ENCODE data around the gene DNM3. TPM values are rescaled to one million over a fixed set of nuclear protein-coding genes. Genes with fewer than 3 reads are reported as not detected.
A peak's percentile ranks its signal among the peaks of the same experiment; 100 is the strongest.

DNM3 gene
- total RNA-seq, 1 donor from 2014 or later: 7.1 TPM

DNA sequence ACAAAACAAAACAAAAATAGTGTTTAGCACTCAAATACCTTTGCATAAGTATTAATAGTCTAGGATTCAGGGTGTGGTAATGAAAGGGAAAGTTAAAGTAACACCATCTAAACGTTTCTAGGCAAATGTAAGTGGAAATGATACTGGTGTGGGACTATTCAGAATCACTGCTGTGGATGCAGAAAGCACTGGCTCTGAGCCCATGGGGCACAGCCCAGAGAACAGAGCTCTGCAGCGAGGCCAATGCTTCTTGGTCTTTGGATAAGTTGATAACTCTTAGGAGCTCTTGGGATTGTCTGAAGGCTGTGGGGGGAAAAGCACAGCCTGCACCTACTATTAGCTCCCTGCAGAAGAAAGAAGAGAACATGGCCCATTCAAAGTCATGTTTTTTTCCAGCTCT lies 21.4 kb upstream of the DNM3 start:
- DNase-seq: no peak

DNA sequence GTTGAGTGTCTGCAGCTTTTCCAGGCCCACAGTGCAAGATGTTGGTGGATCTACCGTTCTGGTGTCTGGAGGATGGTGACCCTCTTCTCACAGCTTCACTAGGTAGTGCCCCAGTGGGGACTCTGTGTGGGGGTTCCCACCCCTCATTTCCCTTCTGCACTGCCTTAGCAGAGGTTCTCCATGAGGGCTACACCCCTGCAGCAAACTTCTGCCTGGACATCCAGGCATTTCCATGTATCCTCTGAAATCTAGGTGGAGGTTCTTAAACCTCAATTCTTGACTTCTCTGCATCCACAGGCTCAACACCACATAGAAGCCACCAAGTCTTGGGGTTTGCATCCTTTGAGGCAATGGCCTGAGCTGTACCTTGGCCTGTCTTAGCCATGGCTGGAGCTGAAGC lies 14.3 kb upstream of the DNM3 start:
- DNase-seq: no peak

DNA sequence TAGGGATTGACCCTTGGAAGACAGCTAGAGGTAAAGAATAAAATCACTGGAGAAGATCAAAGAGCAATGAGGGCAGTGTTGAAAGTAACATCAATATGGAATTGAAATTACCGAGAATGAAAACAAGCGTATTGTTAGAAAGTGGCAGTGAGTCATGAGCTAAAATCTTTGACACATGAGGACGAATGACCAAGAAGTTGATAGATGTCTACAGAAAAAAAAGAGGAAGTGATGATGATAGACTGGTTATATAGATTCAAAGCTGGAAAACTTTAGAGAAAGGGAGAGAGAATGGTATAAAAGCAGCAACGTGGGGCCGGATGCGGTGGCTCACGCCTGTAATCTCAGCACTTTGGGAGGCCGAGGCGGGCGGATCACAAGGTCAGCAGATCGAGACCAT lies 12.5 kb upstream of the DNM3 start:
- DNase-seq: no peak

DNA sequence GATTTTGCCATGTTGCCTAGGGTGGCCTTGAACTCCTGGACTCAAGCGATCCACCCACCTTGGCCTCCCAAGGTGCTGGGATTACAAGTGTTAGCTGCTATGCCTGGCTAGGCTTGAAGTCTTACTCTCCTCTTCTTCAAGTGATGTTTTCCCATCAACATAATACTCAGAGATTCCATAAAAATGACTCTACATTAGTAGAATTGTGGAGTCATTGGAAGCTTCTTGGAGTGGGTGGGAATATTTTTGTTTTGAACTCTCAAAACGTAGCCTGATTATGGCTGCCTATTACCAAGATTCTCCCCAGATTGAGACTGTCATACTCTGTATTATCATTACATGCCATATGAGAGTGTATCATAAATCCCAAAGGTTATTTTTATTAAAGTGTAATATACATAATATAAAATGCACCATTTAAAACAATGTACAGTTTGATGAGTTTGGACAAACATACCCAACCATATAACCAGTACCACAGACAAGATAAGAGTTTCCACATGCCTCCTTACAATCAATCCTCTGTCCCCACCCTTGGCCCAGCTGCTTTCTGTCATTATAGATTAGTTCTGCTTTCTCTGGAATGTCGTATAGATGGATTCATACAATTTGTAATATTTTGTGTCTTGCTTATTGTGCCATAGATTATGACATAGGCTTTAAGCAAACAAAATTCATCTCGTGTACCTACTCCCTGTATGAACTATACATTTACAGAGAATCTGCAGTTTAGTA lies 8.0 kb upstream of the DNM3 start:
- peak; percentile 55 for DNase-seq

DNA sequence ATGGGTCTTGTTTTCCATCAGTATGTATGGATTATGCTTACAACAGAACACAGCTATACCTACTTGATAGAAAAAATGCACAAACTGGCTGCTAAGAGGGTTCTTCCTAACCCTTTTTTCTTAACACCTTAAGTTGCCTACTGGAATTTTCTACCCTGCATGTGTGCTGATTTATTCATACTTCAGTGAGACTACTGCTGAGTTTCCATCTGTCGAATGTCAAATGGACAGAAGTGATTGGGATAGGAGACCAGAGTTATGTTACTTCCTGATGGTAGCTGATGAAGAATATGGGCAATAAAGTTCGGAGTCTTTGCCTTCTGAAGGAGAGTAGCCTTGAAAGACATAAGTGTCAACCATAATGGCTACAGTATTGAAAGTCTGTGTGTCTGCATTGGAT lies 6.5 kb upstream of the DNM3 start:
- DNase-seq: no peak

DNA sequence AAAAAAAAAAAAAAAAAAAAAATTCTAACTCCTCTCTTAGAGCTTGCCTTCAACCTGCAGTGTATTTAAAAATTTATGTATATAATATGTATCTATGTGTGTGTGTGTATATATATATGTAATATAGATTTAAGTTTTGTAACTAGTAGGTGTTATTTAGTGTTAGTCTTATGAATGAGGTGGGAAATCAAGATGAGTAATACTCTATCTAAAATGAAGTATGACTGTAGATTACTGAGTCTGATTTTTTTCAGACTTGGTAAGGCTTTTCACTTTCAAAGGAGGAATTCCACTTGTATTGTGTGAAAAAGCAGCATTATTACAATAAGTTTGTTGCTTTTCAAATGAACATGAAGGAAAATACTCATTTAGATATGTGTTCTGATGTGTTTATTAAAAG lies 5.4 kb upstream of the DNM3 start:
- DNase-seq: no peak

DNA sequence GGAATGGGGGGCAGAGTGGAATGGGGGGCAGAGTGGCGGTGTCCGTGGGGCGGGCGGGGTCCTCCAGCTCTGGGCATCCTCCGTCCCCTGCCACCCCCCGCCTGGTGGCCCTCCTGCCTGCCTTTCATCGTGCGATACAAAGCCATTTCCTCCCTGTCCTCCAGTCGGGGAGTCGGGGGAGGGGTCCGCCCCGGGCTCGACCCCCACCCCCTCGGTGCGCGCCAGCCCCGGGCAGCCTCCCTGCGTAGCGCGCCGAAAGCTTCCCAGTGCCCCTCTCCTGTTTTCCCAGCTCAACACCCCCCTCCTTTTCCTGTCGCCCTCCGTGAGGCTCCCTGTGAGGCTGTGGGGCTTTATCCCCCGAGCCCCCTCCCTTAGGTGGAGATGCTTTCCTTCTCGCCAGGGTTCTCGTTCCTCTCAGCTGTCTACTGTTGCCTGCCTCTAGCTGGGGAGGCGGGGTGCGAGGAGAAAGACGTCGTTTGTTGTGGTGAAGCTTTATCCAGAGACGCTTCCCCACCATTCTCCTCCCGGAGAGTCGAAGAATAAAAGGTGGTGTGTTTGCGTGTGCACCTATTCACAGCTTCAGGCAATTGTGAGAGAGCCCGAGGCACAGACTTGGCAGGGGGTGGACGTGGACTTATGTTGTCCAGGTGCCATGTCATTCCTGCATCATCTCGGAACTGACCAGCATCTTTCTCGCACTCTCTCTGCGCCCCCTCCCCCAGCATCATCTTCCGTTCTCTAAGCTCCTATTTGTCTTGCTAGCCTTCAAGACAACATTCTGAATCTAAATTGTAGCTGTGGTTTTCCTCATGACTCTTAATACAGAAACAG lies 848 bp downstream of the DNM3 start:
- DNase-seq: peak; percentile 49

DNA sequence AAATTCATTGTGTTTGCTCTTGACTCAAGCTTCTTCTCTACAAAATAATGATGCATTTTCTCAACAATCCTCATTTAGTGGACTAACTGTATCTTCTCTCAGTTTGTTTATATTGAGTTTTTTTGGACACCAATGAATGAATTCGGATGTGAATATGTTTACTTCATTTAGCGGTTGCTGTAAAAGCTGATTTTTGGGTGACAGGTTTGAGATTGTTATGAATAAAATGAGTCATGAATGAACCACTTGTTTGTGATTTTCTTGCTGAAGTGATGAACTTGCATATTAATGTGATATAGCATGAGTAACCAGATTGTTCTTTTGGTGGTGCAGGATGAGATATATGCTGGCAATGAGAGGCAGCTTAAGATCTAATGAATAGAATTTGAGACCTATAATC lies 3.1 kb downstream of the DNM3 start:
- DNase-seq: no peak

DNA sequence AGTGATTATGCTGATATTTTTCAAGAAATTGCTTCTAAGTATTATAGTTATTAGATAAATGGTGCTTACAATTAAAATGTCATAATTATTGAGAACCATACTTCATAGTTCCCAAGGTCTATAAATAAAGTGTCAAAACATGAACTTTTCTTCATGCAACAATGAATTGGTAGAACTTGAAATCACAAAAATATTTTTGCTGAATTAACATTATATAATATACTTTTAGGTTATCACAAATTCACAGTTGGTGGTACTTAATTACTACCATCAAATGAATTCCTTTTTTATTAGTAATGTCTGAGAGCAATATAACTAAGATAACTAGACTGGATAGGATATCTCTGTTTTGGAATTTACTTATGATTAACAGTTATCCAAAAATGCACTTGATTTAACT lies 4.7 kb downstream of the DNM3 start:
- DNase-seq: no peak

DNA sequence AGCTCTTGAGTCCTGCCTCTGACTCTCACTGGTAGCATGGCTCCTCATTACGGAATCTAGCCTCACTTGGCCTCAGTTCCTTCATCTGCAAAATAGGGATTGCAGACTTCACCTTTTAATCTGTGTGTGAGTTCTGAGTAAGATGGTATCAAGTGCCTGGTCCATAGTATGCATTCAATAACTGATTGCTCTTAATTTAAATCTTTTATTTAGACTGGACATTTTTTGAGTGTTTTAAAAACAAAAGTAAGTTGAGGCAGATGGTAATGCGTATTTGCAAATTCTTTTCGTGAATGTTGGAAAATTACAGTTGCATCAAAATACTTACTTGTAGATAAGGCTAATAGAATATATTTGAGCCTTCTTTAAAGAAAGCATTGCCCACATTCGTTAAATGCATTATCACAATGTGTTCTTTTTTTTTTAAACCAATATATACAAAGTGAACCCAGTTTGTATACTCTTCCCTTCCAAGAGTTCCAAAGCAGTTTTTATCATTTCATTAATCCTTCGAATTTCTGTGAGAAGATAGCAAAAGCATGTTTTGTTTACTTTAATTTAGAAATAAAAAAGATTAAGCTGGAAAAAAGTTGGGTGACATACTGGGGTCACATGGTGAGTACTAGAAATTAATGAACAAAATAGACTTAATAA lies 8.1 kb downstream of the DNM3 start:
- no peak for DNase-seq

DNA sequence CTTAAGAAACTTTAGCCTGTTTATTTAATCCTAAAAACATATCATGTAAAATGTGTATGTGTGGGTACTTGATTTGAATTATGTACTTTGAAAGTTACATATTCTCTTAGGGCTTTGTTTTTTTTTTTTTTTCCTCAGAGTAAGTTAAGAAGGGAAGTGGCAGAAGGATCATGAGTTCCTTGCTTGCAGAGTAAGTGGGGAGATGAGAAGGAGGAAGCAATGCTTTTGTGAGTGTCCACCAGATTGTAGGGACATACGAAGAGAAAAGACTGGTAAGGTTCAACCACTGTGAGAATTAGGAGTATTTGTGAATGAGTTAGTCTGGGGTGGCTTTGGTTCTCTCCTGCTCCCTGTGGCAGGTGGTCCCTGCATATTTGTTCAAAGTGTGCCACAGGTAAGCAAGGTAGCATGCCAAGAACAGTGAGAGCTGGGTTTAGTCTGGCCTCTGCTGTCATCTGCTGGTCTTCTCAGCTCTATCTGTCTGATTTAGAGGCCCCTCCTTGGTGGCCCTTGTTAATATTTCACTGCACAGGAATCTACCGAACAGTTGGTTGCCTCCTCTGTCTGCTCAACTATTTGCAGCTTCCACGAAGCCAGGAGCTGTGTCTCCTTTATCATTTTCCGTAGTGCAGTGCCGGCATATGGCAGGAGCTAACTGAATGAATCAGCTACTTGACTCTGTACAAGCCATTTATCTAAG lies 9.5 kb downstream of the DNM3 start:
- no peak for DNase-seq

DNA sequence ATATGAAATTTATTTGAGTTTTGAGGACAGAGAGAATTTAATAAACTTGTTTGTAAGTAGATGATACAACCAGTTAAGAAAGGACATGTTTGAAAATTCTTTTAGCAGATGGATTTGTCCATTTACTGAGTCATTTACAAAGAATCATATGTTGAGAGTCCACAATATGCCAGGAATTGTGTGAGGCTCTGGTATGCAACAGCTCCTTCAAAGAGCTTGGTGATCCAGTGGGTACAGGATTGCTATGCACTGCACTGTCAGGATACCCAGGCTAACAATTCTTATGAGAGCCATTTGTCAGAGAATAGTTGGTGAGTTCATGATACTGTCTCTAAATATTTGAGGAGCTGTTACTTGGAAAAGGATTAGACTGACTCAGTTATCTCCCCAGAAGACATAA lies 11.0 kb downstream of the DNM3 start:
- DNase-seq: no peak

DNA sequence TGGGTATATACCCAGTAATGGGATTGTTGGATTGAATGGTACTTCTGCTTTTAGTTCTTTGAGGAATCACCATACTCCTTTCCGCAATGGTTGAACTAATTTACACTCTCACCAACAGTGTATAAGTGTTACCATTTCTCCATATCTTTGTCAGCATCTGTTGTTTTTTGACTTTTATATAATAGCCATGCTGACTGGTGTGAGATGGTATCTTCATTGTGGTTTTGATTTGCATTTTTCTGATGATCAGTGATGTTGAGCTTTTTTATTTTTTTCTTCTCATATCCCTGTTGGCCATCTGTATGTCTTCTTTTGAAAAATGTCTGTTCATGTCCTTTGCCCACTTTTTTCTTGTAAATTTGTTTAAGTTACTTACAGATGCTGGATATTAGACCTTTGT lies 14.1 kb downstream of the DNM3 start:
- no peak for DNase-seq

DNA sequence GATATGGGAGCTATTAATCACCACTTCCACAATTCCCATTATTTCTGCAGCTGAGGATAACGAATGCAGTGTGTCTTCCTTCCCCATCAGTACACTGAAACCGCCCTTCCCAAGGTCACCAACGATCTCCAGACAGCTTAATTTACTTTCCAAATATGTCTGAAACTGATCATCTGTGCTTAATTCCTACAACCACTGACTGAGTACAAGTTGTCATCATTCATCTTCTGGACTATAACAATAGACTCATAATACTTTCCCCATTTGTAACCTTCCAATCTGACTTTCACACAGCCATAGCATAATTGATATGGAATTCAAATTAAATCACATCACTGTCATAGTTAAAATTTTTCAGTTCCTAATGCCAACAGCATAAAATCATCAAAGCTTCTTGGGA lies 17.4 kb downstream of the DNM3 start:
- no peak for DNase-seq

DNA sequence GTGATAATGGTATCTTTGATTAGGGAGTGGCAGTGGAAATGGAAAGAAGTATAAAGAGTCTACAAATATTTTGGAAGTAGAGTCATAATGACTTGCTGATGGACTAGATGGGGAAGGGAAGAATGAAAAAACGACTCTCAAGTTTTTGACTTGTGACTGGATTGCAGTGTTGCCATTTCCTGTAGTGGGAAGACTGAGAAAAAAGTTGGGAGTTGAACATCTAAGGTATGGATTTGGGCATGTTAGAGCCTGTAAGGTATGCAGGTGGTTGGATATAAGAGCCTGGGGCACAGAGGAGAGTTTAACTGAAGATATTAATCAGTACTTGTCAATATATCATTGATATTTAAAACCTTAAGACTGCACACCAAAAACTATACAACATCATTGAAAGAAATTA lies 19.4 kb downstream of the DNM3 start:
- no peak for DNase-seq

DNA sequence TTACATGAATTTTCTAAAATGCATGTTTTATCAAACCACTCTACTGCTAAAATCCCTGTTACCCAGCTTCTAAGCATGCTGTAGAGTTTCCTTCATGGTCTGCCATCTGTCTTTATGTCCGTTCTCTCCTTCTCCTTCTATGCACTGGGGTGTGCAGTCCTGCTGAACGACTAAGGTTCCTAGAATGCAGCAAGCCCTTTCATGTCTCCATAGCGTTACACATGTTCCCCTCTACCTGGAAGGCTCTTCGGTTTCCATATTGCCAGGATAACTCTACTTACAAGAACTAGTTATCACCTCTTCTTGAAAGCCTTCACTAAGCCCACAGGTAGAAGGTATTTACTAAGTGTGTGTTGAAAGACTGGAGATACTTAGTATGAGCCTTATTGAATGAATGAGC lies 22.2 kb downstream of the DNM3 start:
- no peak for DNase-seq

DNA sequence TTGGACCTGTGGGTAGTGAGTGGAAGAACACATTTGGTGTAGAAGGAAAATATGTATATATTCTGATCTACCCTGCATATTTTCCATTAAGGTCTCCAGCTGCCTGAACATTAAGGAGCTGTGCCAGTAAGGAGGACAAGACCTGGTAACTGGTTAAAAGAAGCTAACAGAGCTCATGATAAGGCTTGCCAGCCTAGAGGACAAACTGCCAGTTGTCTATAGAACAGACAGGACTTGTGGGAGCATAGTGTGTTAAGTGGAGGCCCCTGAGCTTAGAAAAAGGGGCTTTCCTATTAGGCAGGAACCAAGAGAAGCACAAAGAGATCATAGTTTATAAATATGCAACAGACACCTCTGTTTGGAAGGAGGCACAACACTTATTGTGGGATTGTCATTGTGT lies 23.0 kb downstream of the DNM3 start:
- DNase-seq: no peak

DNA sequence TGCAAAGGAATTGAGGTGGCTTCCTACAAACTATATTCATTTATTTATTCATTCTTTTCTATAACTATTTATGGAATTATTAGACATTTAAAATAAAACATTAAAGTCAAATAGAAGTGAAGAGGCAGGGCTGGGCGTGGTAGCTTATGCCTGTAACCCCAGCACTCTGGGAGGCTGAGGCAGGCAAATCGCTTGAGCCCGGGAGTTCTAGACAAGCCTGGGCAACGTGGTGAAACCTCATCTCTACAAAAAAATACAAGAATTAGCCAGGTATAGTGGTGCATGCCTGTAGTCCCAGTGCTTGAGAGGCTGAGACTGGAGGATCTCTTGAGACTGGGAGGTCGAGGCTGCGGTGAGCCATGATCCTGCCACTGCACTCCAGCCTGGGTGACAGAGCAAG lies 23.8 kb downstream of the DNM3 start:
- DNase-seq: no peak

DNA sequence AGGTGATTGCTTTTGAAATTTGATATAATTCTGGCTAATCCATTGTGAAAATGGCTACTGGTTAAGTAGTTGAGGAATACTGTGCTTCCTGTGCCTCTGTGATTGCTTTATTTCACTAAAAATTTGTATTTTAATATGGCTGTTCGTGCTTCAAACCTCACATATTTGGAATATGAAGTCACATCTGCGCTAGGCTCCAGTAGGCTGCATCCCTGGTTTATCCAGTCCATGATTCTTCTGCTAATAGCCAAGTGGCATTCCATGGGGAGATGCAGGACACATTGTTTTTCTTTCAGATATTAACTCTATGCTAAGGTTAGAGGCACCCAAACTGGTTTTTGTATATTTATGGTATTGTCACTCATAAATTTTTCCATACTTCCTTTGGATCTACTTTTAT lies 25.9 kb downstream of the DNM3 start:
- DNase-seq: no peak

DNA sequence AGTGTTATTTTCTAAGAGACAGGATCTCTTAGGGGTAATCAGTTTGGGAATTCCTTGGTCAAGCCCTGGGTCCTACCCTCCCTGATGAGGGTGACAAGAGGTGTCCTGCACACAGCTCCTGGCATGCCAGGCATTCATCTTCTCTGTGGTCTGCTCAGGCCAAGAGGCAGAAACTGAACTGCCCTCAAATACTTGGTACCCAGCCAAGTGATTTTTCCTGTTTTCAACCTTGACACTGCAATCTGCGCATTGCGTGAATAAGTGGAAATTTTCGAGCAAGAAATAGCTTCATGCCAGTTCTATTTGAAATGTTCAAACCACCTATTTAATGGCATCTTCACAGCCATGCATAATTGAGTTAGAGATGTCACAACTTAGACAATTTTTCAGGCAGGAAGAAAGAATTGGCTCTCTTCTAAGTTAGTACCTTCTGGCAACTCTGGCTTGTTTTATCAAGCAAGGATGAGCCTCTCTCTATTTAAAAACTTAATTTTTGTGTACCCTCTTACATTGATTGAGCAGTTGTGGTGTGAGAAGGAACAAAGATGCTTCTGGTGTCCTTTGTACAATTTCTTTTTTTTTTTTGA lies 27.0 kb downstream of the DNM3 start:
- DNase-seq: no peak

DNA sequence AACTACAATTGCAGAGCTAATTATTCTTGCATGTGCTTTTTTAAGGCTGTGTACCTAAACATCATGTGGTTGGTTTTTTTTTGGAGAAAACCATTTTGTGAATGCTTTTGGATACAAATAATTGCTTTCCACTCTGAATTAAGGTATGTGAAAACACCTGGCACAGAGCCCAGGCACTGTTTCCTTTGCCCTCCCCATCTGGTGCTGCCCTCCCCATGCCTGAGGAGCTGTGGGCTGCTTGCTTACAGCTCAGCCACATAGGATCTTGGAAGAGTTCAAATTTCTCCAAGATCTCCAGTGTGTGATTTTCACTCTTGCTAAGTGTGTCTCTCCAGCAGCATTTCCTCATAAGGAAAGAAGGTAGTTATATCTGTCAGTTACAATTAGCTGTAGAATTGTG lies 27.8 kb downstream of the DNM3 start:
- DNase-seq: no peak

DNA sequence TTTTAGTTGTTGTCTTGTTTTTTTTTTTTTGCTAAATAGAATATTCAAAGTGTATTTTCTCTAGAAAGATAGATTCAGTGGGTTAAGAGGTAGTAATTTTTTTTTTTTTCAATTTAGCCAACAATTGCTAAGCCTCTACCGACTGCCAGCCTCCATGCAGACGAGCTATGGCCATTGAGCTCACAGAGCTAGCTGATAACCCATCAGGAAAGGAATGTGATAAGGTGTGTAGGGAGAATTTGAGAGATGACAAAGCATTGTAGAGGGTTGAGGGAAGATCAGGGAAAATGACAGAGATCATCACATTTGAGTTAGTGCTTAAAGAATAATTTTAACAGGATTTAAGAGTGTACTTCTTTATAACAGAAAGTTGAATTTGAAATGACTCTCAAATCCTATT lies 30.6 kb downstream of the DNM3 start:
- DNase-seq: no peak

DNA sequence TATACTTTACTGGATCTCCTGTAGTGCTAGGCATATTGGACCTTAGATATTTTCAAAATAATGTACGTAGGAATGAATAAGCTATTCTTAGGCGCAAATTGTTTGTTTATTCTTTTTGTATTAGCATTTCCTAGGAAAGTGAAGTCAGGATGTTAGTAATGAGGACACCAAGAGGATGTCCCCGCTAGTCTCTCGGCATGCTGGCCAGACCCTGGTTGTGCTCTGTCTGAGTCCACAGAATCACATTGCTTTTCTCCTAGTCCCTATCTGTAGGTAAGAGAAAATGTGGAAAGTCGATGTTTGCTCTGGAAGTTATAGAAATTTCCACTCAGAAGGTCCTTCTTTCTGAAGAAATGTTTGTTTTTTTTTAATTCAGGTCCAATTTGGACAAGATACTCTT lies 31.1 kb downstream of the DNM3 start:
- no peak for DNase-seq

Data from tongue (tissue), 2 donors.